GM12864 (cell line): ENCODE measurements around the gene RIMBP2.

ENCODE experiments used
- DNase-seq: peaks from one replicate; pipeline ENCODE4 v3.0.0-alpha.2; 2011; ENCODE audit warnings: low read depth
- H3K4me3 ChIP-seq: 2 replicates; pipeline ENCODE4 v1.5.1; 2011; ENCODE audit warnings: mild to moderate bottlenecking, low read depth, low read length, control low read depth
- CTCF ChIP-seq: IDR thresholded peaks from 2 replicates; pipeline ENCODE4 v1.5.1; 2011; ENCODE audit warnings: low read depth, mild to moderate bottlenecking, moderate library complexity, low read length, control low read depth, inconsistent platforms; ENCODE audit errors: missing control alignments

Gene RIMBP2

GRCh38 chr12:130480231-130480630 is 235.9 kb downstream of the RIMBP2 start:
- no peak for DNase-seq
- no peak overlapping the region for H3K4me3 ChIP-seq
- no peak for TF ChIP-seq CTCF

- no peak for DNase-seq
These were observed 236.5 kb downstream of the RIMBP2 start for GRCh38 chr12:130479401-130480125.

DNA sequence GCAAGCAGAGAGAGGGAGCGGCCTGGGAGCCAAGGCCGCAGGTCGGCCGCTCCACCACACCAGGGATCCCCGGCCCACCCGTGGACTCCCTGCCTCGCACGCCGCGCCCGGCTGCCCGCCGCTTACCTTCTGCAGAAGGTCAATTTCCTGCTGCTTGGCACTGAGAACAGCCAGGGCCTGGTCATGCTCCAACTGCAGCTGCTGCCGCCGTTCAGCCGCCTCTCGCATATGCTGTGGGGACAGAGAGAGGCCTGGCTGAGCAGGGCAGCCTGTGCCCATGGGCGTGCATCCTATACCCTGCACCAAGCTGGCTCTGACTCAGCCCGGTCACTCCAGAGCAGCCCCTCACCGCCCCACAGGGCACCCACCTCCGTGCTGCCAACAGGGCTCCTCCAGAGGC is 237.3 kb downstream of the RIMBP2 start:
- no peak for DNase-seq
- TF ChIP-seq CTCF: no peak
- no peak overlapping the region for H3K4me3 ChIP-seq

More at GRCh38 chr12:130479401-130480125, 236.5 kb downstream of the RIMBP2 start:
- no peak for TF ChIP-seq CTCF
- H3K4me3 ChIP-seq: no peak overlapping the region

- H3K4me3 ChIP-seq: no peak overlapping the region
- no peak for DNase-seq
- no peak for TF ChIP-seq CTCF
These were observed 238.4 kb downstream of the RIMBP2 start for GRCh38 chr12:130477701-130478100.

- no peak for DNase-seq
- TF ChIP-seq CTCF: no peak
- H3K4me3 ChIP-seq: no peak overlapping the region
These were observed 238.8 kb downstream of the RIMBP2 start for GRCh38 chr12:130477266-130477665.

DNA sequence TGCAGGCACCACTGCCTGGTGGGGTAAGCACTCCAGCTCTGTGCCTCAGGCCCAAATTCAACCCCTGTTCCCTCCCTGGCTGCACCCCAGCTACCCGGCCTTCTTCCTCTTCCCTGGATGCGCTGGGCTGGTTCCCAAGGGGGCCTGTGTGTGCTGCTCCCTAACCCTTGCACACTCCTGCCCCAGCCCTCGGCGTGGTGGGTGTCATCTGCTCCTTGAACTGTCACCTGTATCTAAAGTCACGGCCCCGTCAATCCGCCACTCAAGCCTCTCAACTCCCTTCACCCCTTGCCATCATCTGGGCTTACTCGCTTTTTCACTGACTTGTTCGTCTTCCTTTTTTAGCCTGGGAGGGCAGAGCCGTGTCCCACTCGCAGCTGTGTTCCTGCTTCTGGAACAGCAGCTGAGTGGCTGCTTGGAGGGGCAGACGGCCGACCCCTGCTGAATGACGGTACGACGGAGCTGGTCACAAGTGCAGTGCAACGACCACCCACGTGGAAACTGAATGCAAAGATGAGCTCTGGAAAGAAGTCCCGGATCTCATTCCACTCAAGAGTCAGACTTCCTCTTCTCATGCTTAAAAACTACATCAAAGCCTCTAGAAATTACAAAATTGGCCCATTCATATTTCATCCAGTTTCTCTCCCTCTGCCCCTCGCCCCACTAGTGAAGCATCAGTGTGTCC is 239.5 kb downstream of the RIMBP2 start:
- DNase-seq: no peak
- H3K4me3 ChIP-seq: no peak overlapping the region
- no peak for TF ChIP-seq CTCF
